Loucy (cell line): ENCODE results near the gene PPP1R12A.

ENCODE experiments used
- H2AFZ ChIP-seq: fragments of 200-600 bp; sonication (generic); 2 replicates; pipeline ENCODE4 v1.6.0; 2016; ENCODE audit warnings: antibody characterized with exemption, mild to moderate bottlenecking, low read length, moderate library complexity
- H3F3A ChIP-seq: fragments of 200-600 bp; 2 replicates; pipeline ENCODE4 v1.6.0; 2016; ENCODE audit warnings: antibody characterized with exemption, low read depth, mild to moderate bottlenecking
- H3K27me3 ChIP-seq: fragments of 200-600 bp; sonication (generic); 2 replicates; pipeline ENCODE4 v1.6.1; 2014; ENCODE audit warnings: low read length, mild to moderate bottlenecking; ENCODE audit not compliant: insufficient read depth, poor library complexity, severe bottlenecking
- H3K36me3 ChIP-seq: fragments of 200-600 bp; sonication (generic); 2 replicates; pipeline ENCODE4 v1.6.1; 2016; ENCODE audit warnings: low read length; ENCODE audit not compliant: insufficient read depth
- H3K4me1 ChIP-seq: fragments of 200-600 bp; sonication (generic); 2 replicates; pipeline ENCODE4 v1.5.1; 2014; ENCODE audit warnings: low read length, mild to moderate bottlenecking; ENCODE audit not compliant: insufficient read depth, poor library complexity, severe bottlenecking
- H3K4me2 ChIP-seq: fragments of 200-600 bp; sonication (generic); 2 replicates; pipeline ENCODE4 v1.6.0; 2014; ENCODE audit warnings: antibody characterized with exemption, low read length, low read depth, mild to moderate bottlenecking; ENCODE audit not compliant: poor library complexity, severe bottlenecking
- H3K4me3 ChIP-seq: fragments of 200-600 bp; sonication (generic); 2 replicates; pipeline ENCODE4 v1.5.1; 2014; ENCODE audit warnings: low read length, mild to moderate bottlenecking, mixed read lengths; ENCODE audit not compliant: poor library complexity, severe bottlenecking
- H3K79me2 ChIP-seq: fragments of 200-600 bp; sonication (generic); 2 replicates; pipeline ENCODE4 v1.6.1; 2014; ENCODE audit warnings: low read length; ENCODE audit not compliant: insufficient read depth
- H3K9ac ChIP-seq: fragments of 200-600 bp; sonication (generic); 2 replicates; pipeline ENCODE4 v1.6.0; 2014; ENCODE audit warnings: mild to moderate bottlenecking, low read depth, low read length, moderate library complexity; ENCODE audit not compliant: poor library complexity, severe bottlenecking
- H3K9me2 ChIP-seq: fragments of 200-600 bp; sonication (generic); replicated peaks from 2 replicates; pipeline ENCODE4 v1.6.1; 2016; ENCODE audit warnings: low read depth, low read length, mixed read lengths
- H3K9me3 ChIP-seq: fragments of 200-600 bp; sonication (generic); 2 replicates; pipeline ENCODE4 v1.6.1; 2014; ENCODE audit warnings: mild to moderate bottlenecking, antibody characterized with exemption, low read length, low read depth; ENCODE audit not compliant: insufficient read depth
- H4K20me1 ChIP-seq: fragments of 200-600 bp; sonication (generic); 2 replicates; pipeline ENCODE4 v1.6.0; 2014; ENCODE audit warnings: antibody characterized with exemption, low read length, mild to moderate bottlenecking; ENCODE audit not compliant: insufficient read depth, poor library complexity, severe bottlenecking
- EZH2phosphoT487 ChIP-seq: fragments of 200-600 bp; IDR thresholded peaks from 2 replicates; pipeline ENCODE4 v1.6.1; 2018; ENCODE audit warnings: antibody characterized with exemption, mild to moderate bottlenecking, moderate library complexity, borderline replicate concordance
- TF ChIP-seq, protein P1 (sequence below): fragments of 200-600 bp; sonication (generic); conservative IDR thresholded peaks from 2 replicates; pipeline ENCODE4 v1.5.1; 2014; ENCODE audit warnings: mild to moderate bottlenecking, antibody characterized with exemption, low read length

PPP1R12A gene

GRCh38 chr12:79877246-79877645 is 57.7 kb downstream of the PPP1R12A start:
- no peaks in the 10 kb centered on the region for H3F3A ChIP-seq
- H3K79me2 ChIP-seq = peaks cover 94% of the 10 kb centered on the region
- H4K20me1 ChIP-seq = peaks cover 53% of the 10 kb centered on the region

GRCh38 chr12:79874665-79875064 is 60.2 kb downstream of the PPP1R12A start:
- Histone ChIP-seq H3K4me3 (no peak overlapping the region), H3K79me2 (peaks cover 90% of the 10 kb centered on the region)

More at GRCh38 chr12:79877246-79877645, 57.7 kb downstream of the PPP1R12A start:
- Histone ChIP-seq H3K9ac (no peak overlapping the region), H3K9me2 (no peaks in the 10 kb centered on the region), H3K4me1 (peaks cover 13% of the 10 kb centered on the region), H3K9me3 (no peaks in the 10 kb centered on the region), H3K27me3 (no peaks in the 10 kb centered on the region), H3K4me2 (no peak overlapping the region), H3K36me3 (peaks cover 15% of the 10 kb centered on the region; the same call in 1 of the 2 replicates), H3K4me3 (no peak overlapping the region), H2AFZ (no peak overlapping the region)
- no peak for TF ChIP-seq EZH2phosphoT487
- TF ChIP-seq, protein P1, sequence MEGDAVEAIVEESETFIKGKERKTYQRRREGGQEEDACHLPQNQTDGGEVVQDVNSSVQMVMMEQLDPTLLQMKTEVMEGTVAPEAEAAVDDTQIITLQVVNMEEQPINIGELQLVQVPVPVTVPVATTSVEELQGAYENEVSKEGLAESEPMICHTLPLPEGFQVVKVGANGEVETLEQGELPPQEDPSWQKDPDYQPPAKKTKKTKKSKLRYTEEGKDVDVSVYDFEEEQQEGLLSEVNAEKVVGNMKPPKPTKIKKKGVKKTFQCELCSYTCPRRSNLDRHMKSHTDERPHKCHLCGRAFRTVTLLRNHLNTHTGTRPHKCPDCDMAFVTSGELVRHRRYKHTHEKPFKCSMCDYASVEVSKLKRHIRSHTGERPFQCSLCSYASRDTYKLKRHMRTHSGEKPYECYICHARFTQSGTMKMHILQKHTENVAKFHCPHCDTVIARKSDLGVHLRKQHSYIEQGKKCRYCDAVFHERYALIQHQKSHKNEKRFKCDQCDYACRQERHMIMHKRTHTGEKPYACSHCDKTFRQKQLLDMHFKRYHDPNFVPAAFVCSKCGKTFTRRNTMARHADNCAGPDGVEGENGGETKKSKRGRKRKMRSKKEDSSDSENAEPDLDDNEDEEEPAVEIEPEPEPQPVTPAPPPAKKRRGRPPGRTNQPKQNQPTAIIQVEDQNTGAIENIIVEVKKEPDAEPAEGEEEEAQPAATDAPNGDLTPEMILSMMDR = no peak

GRCh38 chr12:79873201-79873600 is 61.7 kb downstream of the PPP1R12A start:
- peaks cover 34% of the 10 kb centered on the region for H4K20me1 ChIP-seq
- peaks cover 84% of the 10 kb centered on the region for H3K79me2 ChIP-seq
- no peaks in the 10 kb centered on the region for H3K9me3 ChIP-seq
- TF ChIP-seq, protein P1 = no peak
- TF ChIP-seq EZH2phosphoT487 = no peak
- no peak overlapping the region for H3K4me3 ChIP-seq
- H3K4me2 ChIP-seq = no peak overlapping the region
- H2AFZ ChIP-seq = no peak overlapping the region
- no peaks in the 10 kb centered on the region for H3F3A ChIP-seq
- peaks cover 48% of the 10 kb centered on the region for H3K36me3 ChIP-seq
- no peaks in the 10 kb centered on the region for H3K9me2 ChIP-seq
- H3K27me3 ChIP-seq = no peaks in the 10 kb centered on the region
- no peaks in the 10 kb centered on the region for H3K4me1 ChIP-seq
- no peak overlapping the region for H3K9ac ChIP-seq

More at GRCh38 chr12:79874665-79875064, 60.2 kb downstream of the PPP1R12A start:
- Histone ChIP-seq H3K9me2 (no peaks in the 10 kb centered on the region), H3K4me2 (no peak overlapping the region), H3K9ac (no peak overlapping the region), H4K20me1 (peaks cover 37% of the 10 kb centered on the region), H3F3A (no peaks in the 10 kb centered on the region), H3K27me3 (no peaks in the 10 kb centered on the region), H3K4me1 (no peaks in the 10 kb centered on the region), H3K9me3 (no peaks in the 10 kb centered on the region), H2AFZ (no peak overlapping the region), H3K36me3 (peaks cover 36% of the 10 kb centered on the region)
- TF ChIP-seq, protein P1 = no peak
- TF ChIP-seq EZH2phosphoT487 = no peak
